ENCODE results near the gene ALKAL2.
"Not testable (repeated sequence)": the region's sequence is repeated elsewhere in the genome, so short reads cannot be mapped to it uniquely, and the experiment has no call there.

Gene ALKAL2

GRCh38 chr2:287911-288757 is at the start of gene ALKAL2:
Gene ALKAL2, minus strand, starts transcription at chr2:288091. Its CDS starts 256 bp downstream, at chr2:287835.
- H3K4me3 Mint-ChIP-seq: peak within 1 kb of the TSS; percentile 49
- peaks cover 43% of the 10 kb centered on the region for H3K27me3 Mint-ChIP-seq (ENCODE audit: low read depth)
- no peaks in the 10 kb centered on the region for H3K9me3 Mint-ChIP-seq
- H3K36me3 Mint-ChIP-seq (ENCODE audit: low read depth): peaks cover 10% of the 10 kb centered on the region
- H3K4me1 Mint-ChIP-seq (ENCODE audit: low read depth): peaks cover 3% of the 10 kb centered on the region
- H3K27ac Mint-ChIP-seq: no peak within 1 kb of the TSS
- no peak for DNase-seq (ENCODE audit: low spot score)

GRCh38 chr2:336949-337348 is 49.1 kb upstream of the ALKAL2 start:
- not testable (repeated sequence) for H3K36me3 Mint-ChIP-seq (ENCODE audit: low read depth); DNase-seq (ENCODE audit: low spot score); H3K27ac Mint-ChIP-seq; H3K4me1 Mint-ChIP-seq (ENCODE audit: low read depth); H3K4me3 Mint-ChIP-seq; H3K27me3 Mint-ChIP-seq (ENCODE audit: low read depth)
- peaks cover 32% of the 10 kb centered on the region for H3K9me3 Mint-ChIP-seq

GRCh38 chr2:336360-336759 is 48.5 kb upstream of the ALKAL2 start:
- Mint-ChIP-seq H3K27me3 (ENCODE audit: low read depth) (peaks cover 6% of the 10 kb centered on the region), H3K36me3 (ENCODE audit: low read depth) (peaks cover 2% of the 10 kb centered on the region), H3K9me3 (peaks cover 32% of the 10 kb centered on the region), H3K4me3 (no peak overlapping the region), H3K27ac (no peak overlapping the region), H3K4me1 (ENCODE audit: low read depth) (no peaks in the 10 kb centered on the region)
- no peak for DNase-seq (ENCODE audit: low spot score)

GRCh38 chr2:332592-332991 is 44.7 kb upstream of the ALKAL2 start:
- peaks cover 3% of the 10 kb centered on the region for H3K4me1 Mint-ChIP-seq (ENCODE audit: low read depth)
- peaks cover 18% of the 10 kb centered on the region for H3K27me3 Mint-ChIP-seq (ENCODE audit: low read depth)
- H3K36me3 Mint-ChIP-seq (ENCODE audit: low read depth): peaks cover 6% of the 10 kb centered on the region
- H3K9me3 Mint-ChIP-seq: peaks cover 36% of the 10 kb centered on the region
- H3K27ac Mint-ChIP-seq: no peak overlapping the region
- no peak overlapping the region for H3K4me3 Mint-ChIP-seq
- no peak for DNase-seq (ENCODE audit: low spot score)

GRCh38 chr2:328761-329160 is 40.9 kb upstream of the ALKAL2 start:
- no peak for DNase-seq (ENCODE audit: low spot score)
- Mint-ChIP-seq H3K4me3 (no peak overlapping the region), H3K27me3 (ENCODE audit: low read depth) (peaks cover 22% of the 10 kb centered on the region), H3K9me3 (peaks cover 33% of the 10 kb centered on the region), H3K36me3 (ENCODE audit: low read depth) (peaks cover 16% of the 10 kb centered on the region), H3K27ac (no peak overlapping the region), H3K4me1 (ENCODE audit: low read depth) (peaks cover 24% of the 10 kb centered on the region)

- no peak for DNase-seq (ENCODE audit: low spot score)
- no peak overlapping the region for H3K27ac Mint-ChIP-seq
- H3K4me1 Mint-ChIP-seq (ENCODE audit: low read depth): peaks cover 37% of the 10 kb centered on the region
- peaks cover 22% of the 10 kb centered on the region for H3K9me3 Mint-ChIP-seq
- peaks cover 18% of the 10 kb centered on the region for H3K36me3 Mint-ChIP-seq (ENCODE audit: low read depth)
- H3K27me3 Mint-ChIP-seq (ENCODE audit: low read depth): peaks cover 4% of the 10 kb centered on the region
- H3K4me3 Mint-ChIP-seq: no peak overlapping the region
Measured at GRCh38 chr2:323035-323434, 35.1 kb upstream of the ALKAL2 start.

GRCh38 chr2:322326-322725 is 34.4 kb upstream of the ALKAL2 start:
- no peak for DNase-seq (ENCODE audit: low spot score)
- H3K9me3 Mint-ChIP-seq: peaks cover 15% of the 10 kb centered on the region
- no peak overlapping the region for H3K4me3 Mint-ChIP-seq
- H3K27ac Mint-ChIP-seq: no peak overlapping the region
- H3K36me3 Mint-ChIP-seq (ENCODE audit: low read depth): peaks cover 16% of the 10 kb centered on the region
- peaks cover 42% of the 10 kb centered on the region for H3K4me1 Mint-ChIP-seq (ENCODE audit: low read depth)
- H3K27me3 Mint-ChIP-seq (ENCODE audit: low read depth): peaks cover 4% of the 10 kb centered on the region

- H3K27me3 Mint-ChIP-seq (ENCODE audit: low read depth): peaks cover 4% of the 10 kb centered on the region
- H3K4me3 Mint-ChIP-seq: no peak overlapping the region
- H3K27ac Mint-ChIP-seq: no peak overlapping the region
- no peak for DNase-seq (ENCODE audit: low spot score)
- H3K4me1 Mint-ChIP-seq (ENCODE audit: low read depth): peaks cover 40% of the 10 kb centered on the region
- H3K36me3 Mint-ChIP-seq (ENCODE audit: low read depth): peaks cover 7% of the 10 kb centered on the region
- no peaks in the 10 kb centered on the region for H3K9me3 Mint-ChIP-seq
Measured at GRCh38 chr2:320561-320960, 32.7 kb upstream of the ALKAL2 start.

GRCh38 chr2:319059-319600 is 31.2 kb upstream of the ALKAL2 start:
- Mint-ChIP-seq H3K4me1 (ENCODE audit: low read depth) (peaks cover 28% of the 10 kb centered on the region), H3K4me3 (peak overlapping the region; percentile 59), H3K36me3 (ENCODE audit: low read depth) (peaks cover 6% of the 10 kb centered on the region), H3K27me3 (ENCODE audit: low read depth) (no peaks in the 10 kb centered on the region), H3K9me3 (no peaks in the 10 kb centered on the region), H3K27ac (peak overlapping the region; percentile 83)
- DNase-seq (ENCODE audit: low spot score): peak; percentile 15

GRCh38 chr2:317501-318424 is 29.9 kb upstream of the ALKAL2 start:
- H3K4me1 Mint-ChIP-seq (ENCODE audit: low read depth): peaks cover 28% of the 10 kb centered on the region
- H3K4me3 Mint-ChIP-seq: peak overlapping the region; percentile 59
- peaks cover 5% of the 10 kb centered on the region for H3K36me3 Mint-ChIP-seq (ENCODE audit: low read depth)
- H3K9me3 Mint-ChIP-seq: no peaks in the 10 kb centered on the region
- H3K27me3 Mint-ChIP-seq (ENCODE audit: low read depth): no peaks in the 10 kb centered on the region
- DNase-seq (ENCODE audit: low spot score): peak; percentile 61
- H3K27ac Mint-ChIP-seq: peak overlapping the region; percentile 83

- Mint-ChIP-seq H3K27ac (peak overlapping the region; percentile 42), H3K36me3 (ENCODE audit: low read depth) (peaks cover 5% of the 10 kb centered on the region), H3K27me3 (ENCODE audit: low read depth) (no peaks in the 10 kb centered on the region), H3K9me3 (no peaks in the 10 kb centered on the region), H3K4me3 (no peak overlapping the region), H3K4me1 (ENCODE audit: low read depth) (peaks cover 28% of the 10 kb centered on the region)
- DNase-seq (ENCODE audit: low spot score): no peak
Measured at GRCh38 chr2:316381-316780, 28.5 kb upstream of the ALKAL2 start.

- not testable (repeated sequence) for H3K36me3 Mint-ChIP-seq (ENCODE audit: low read depth); H3K4me3 Mint-ChIP-seq; H3K9me3 Mint-ChIP-seq; H3K27me3 Mint-ChIP-seq (ENCODE audit: low read depth); DNase-seq (ENCODE audit: low spot score)
- H3K27ac Mint-ChIP-seq: peak overlapping the region; percentile 42
- peaks cover 28% of the 10 kb centered on the region for H3K4me1 Mint-ChIP-seq (ENCODE audit: low read depth)
Measured at GRCh38 chr2:315925-316324, 28.0 kb upstream of the ALKAL2 start.

- no peaks in the 10 kb centered on the region for H3K9me3 Mint-ChIP-seq
- H3K4me3 Mint-ChIP-seq: no peak overlapping the region
- peaks cover 5% of the 10 kb centered on the region for H3K36me3 Mint-ChIP-seq (ENCODE audit: low read depth)
- H3K4me1 Mint-ChIP-seq (ENCODE audit: low read depth): peaks cover 23% of the 10 kb centered on the region
- H3K27me3 Mint-ChIP-seq (ENCODE audit: low read depth): no peaks in the 10 kb centered on the region
- H3K27ac Mint-ChIP-seq: no peak overlapping the region
- DNase-seq (ENCODE audit: low spot score): no peak
Measured at GRCh38 chr2:314561-315336, 26.9 kb upstream of the ALKAL2 start.

All from T-helper 2 cell treated with Interferon-gamma antibody and Interleukin-4, amounts not matched to agents 5 μg/mL and 100 μg/mL, for 36 hours (primary cell).